HG02759 (cell line): ENCODE measurements around the gene PPFIA1.

Experiments
- ATAC-seq: cut with Tn5 transposase; IDR thresholded peaks from one replicate; pipeline ENCODE4 v1.9.1; 2021; ENCODE audit warnings: mild to moderate bottlenecking, moderate library complexity; ENCODE audit not compliant: unreplicated experiment

Gene PPFIA1

GRCh38 chr11:70409871-70410270 lies 139.4 kb downstream of the PPFIA1 start:
- no peak for ATAC-seq

DNA sequence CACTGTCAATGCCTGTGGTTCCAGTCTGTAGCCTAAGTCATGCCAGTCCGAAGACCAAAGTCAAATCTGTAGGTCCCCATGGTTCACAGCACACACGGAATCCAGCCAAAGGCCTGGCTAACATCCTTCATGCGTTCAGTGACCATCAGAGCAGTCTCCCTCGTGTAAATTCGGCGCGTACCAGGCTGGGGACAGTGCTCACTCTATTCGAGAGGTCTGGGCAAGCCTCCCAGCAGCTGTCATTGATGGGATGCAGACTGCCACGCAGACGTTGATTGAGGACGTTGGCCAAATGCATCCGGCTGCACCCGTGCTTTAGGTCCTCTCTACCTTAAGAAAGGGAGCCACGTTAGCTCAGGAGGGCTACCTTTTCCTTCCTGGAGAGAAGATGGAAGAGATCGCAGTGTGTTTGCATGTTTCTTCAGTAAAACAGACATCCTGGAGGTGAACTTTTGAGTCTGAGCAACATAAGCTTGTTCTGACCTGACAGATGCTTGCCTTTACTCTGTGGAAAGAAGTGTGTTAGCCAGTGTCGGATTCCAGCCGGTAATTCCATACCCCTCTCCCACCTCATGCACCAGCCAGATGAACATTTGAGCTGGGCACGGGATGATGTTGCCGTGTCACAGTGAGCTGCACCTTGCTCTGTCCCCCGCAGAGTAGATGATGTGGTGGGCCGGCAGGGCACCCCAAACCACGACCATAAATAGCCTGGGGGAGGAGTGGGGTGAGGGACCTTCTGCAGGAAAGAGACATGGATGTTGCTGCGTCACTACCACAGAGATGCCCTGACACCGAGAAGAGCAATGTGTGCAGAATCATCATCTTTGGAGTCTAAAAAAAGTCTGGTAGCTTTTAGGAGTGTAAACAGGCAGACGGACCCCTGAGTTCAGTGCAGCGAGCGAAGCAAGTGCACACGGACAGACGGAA lies 140.1 kb downstream of the PPFIA1 start:
- no peak for ATAC-seq

DNA sequence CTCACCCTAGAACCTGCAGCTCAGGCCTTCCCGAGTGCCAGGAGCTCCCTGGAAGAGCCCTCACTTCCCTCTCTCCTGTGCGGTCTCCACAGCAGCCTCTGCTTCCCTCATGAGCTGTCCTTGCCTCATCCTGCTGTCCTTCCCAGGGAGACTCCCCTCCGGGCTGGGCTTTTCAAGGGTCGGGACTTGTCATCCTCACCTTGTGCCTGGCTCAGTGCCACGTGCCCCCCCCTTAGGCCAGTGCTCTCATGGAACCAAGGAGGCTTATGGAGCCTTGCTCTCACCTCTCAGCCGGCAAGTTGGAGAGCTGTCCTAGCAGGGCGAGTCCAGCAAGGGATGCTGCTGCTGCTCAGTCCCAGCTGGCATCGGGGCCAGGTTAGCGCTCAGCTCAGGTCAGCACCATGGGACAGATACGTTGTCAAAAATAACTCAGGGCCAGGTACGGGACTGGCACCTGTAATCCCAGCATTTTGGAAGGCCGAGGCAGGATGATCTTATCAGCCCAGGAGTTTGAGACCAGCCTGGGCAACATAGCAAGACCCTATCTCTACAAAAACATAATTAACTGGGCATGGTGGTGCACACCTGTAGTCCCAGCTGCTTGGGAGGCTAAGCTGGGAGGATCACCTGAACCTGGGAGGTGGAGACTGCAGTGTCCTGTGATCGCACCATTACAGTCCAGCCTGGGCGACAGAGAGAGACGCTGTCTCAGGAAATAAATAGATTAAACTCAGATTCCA lies 141.4 kb downstream of the PPFIA1 start:
- ATAC-seq = no peak

DNA sequence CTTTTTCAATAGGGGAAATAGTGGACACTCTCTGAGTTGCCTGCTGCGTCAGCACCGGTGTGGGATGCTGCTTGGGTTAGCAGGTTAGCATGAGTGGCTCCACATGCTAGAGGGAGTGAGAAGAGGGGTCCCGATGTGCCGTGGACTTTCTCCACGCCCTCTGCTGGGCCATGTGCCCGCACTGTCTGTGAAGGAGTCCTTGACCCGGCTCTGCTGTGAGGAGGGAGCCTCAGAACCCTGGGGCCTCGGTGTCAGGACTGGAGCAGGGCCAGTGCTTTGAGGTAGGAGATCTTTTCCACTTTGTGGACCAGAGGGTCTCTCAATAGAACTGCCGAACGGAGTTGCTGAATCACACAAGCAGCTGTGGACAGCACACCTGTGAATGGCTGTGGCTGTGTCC lies 142.7 kb downstream of the PPFIA1 start:
- ATAC-seq = no peak

GRCh38 chr11:70414341-70415100 lies 144.0 kb downstream of the PPFIA1 start:
- no peak for ATAC-seq

DNA sequence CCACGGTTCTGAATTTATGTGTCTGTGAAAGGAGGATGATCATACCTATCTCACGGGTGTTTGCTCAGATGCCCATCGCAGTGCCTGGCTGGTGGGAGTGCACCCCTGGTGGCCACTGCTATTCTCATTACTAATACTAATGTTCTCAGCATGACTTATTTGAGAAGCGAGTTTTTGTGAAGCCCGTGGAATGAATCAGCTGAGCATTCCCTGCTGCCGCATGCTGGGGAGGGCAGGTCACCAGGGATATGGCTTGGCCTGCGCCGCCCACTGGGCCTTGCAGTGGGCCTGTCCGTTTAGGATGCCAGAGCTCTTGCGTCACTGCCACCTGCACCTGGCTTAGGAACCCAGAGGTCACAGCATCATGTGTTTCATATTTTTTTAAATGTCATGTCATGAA lies 144.7 kb downstream of the PPFIA1 start:
- no peak for ATAC-seq

DNA sequence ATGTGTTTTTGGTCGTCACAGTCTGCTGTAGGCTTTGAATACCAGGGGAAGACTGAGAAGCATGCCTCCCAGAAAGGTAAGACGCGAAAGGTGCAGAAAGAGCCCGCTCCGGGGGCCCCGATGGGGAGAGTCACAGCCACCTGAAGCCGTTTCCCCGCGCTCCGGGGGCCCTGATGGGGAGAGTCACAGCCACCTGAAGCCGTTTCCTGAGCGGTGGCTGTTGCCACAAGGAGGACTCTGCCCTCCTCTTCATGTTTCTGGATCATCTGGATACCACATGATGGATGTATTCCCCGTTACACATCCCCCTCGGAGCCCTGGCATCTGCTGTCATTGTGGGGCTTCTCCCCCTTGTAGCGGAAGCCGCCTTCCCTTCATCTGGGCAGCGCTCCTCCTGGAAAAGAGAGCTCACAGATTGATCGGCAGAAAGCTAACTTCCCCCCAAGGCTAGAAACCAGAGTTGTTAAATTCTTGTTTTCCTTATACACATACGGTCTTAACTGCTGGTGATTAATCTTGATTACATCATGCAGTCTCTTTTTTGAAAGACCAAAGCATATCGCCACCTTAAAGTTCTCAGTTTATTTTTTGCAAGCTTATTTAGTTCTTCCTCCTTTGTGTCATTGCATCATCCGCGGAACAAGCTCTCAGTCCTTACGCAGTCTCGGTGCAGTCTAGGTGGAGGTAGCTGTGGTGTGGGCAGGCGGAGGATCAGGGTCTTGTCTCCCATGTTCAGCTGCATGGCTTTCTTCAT lies 145.3 kb downstream of the PPFIA1 start:
- ATAC-seq = no peak

DNA sequence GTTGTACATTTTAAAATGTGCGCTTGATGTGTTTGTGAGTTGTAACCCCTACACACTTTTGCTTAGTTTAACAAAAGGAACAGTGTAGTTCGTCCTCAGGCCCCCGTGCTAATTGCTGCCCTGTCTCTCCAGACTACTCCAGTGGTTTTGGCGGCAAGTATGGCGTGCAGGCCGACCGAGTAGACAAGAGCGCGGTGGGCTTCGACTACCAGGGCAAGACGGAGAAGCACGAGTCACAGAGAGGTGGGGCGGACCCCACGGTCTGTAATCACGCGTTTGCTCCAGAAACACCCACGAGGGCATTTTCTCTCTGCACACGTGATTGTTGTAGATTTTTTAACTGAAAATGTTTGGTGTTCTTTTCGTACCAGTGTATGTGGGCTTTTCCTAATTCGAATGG lies 146.4 kb downstream of the PPFIA1 start:
- ATAC-seq = no peak

GRCh38 chr11:70418130-70418529 lies 147.6 kb downstream of the PPFIA1 start:
- no peak for ATAC-seq

GRCh38 chr11:70419307-70420007 lies 149.0 kb downstream of the PPFIA1 start:
- ATAC-seq = no peak

GRCh38 chr11:70420008-70420464 lies 149.5 kb downstream of the PPFIA1 start:
- ATAC-seq = no peak

GRCh38 chr11:70420496-70420895 lies 150.0 kb downstream of the PPFIA1 start:
- ATAC-seq = no peak

GRCh38 chr11:70421123-70421522 lies 150.6 kb downstream of the PPFIA1 start:
- ATAC-seq = no peak

DNA sequence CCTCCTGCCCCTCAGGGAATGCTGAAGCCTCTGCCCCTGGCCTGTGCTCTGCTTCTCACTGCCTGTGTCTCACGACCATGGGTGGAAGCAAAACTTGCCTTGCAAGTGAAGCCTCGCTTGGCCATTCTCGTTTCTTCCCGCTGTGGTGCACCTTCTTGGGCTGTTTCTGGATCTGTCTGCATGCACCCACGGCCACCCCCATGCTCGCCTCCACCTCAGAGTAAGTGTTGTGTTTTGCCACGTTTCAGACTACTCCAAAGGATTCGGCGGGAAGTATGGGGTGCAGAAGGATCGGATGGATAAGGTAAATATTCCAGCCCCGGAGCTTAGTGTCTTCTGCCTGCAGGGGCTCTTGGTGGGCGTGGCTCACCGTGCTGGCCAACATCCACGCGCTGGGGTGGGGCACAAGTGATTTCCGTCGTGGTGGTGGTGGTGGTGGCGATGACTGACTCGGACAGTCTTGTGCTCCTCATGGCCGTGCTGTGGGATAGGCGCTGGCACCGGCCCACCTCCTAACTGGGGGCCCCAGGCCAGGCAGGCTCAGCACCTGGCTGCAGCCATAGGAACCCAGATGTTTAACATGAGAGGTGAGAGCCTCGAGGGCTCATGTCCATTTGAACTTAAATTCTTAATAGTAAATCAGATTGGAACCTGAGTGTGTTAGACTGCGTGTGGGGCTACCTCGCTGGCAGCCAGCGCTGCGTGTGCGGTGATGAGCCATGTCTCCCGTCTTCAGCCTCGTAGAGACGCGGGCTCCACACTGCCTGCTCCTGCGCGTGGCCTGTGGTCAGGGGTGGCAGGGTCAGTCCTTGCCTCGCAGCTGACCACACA lies 152.4 kb downstream of the PPFIA1 start:
- ATAC-seq = no peak

GRCh38 chr11:70423523-70424505 lies 153.3 kb downstream of the PPFIA1 start:
- no peak for ATAC-seq

- ATAC-seq = no peak
Measured at GRCh38 chr11:70424765-70425344, 154.4 kb downstream of the PPFIA1 start.

DNA sequence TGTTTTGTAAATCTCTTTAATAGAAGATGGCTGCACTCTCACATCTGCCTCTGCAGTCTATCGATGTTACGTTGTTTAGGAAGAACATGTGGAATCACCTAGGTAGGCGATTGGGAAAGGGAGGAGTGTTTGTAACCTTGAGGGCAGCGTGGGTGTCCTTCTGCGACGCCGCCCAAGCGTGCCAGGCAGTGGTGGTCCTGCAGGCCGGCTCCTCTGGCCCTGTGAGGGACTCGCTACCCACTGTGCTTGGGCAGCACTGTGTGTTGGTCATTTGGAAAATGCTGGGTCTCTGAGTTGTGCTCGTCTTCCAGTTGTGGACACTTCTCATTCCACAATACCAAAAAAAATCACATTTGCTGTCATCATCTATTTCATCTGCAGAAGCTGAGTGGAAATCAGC lies 156.9 kb downstream of the PPFIA1 start:
- ATAC-seq = no peak
